ENCODE data around the gene GABRD.

The GABRD gene

GRCh38 chr1:2076826-2077225 is 57.7 kb downstream of the GABRD start:
- TF ChIP-seq, protein P1, sequence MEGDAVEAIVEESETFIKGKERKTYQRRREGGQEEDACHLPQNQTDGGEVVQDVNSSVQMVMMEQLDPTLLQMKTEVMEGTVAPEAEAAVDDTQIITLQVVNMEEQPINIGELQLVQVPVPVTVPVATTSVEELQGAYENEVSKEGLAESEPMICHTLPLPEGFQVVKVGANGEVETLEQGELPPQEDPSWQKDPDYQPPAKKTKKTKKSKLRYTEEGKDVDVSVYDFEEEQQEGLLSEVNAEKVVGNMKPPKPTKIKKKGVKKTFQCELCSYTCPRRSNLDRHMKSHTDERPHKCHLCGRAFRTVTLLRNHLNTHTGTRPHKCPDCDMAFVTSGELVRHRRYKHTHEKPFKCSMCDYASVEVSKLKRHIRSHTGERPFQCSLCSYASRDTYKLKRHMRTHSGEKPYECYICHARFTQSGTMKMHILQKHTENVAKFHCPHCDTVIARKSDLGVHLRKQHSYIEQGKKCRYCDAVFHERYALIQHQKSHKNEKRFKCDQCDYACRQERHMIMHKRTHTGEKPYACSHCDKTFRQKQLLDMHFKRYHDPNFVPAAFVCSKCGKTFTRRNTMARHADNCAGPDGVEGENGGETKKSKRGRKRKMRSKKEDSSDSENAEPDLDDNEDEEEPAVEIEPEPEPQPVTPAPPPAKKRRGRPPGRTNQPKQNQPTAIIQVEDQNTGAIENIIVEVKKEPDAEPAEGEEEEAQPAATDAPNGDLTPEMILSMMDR (conservative IDR thresholded peaks at IDR 0.05; ENCODE audit: low read length): no peak
- TF ChIP-seq EZH2phosphoT487 (IDR thresholded peaks at IDR 0.05; ENCODE audit: borderline replicate concordance): no peak
- H3K27me3 ChIP-seq (ENCODE audit: insufficient read depth, low read length, poor library complexity, severe bottlenecking): no peaks in the 10 kb centered on the region
- no peak overlapping the region for H3K4me2 ChIP-seq (ENCODE audit: low read depth, low read length, poor library complexity, severe bottlenecking)
- H3K4me3 ChIP-seq (ENCODE audit: low read length, poor library complexity, severe bottlenecking): no peak overlapping the region
- H3K36me3 ChIP-seq (ENCODE audit: insufficient read depth, low read length): no peaks in the 10 kb centered on the region
- no peaks in the 10 kb centered on the region for H3K4me1 ChIP-seq (ENCODE audit: insufficient read depth, low read length, poor library complexity, severe bottlenecking)
- H3F3A ChIP-seq (ENCODE audit: low read depth): no peaks in the 10 kb centered on the region
- H3K79me2 ChIP-seq (ENCODE audit: insufficient read depth, low read length): no peaks in the 10 kb centered on the region
- no peaks in the 10 kb centered on the region for H4K20me1 ChIP-seq (ENCODE audit: insufficient read depth, low read length, poor library complexity, severe bottlenecking)
- no peak overlapping the region for H3K9ac ChIP-seq (ENCODE audit: low read depth, low read length, poor library complexity, severe bottlenecking)
- peaks cover 18% of the 10 kb centered on the region; the same call in 1 of the 2 replicates for H3K9me3 ChIP-seq (ENCODE audit: insufficient read depth, low read depth, low read length)
- no peaks in the 10 kb centered on the region for H3K9me2 ChIP-seq (replicated peaks; ENCODE audit: low read depth, low read length)
- no peak overlapping the region for H2AFZ ChIP-seq (ENCODE audit: low read length)

GRCh38 chr1:2078170-2078569 is 59.0 kb downstream of the GABRD start:
- H3K79me2 ChIP-seq (ENCODE audit: insufficient read depth, low read length): no peaks in the 10 kb centered on the region
- no peaks in the 10 kb centered on the region for H4K20me1 ChIP-seq (ENCODE audit: insufficient read depth, low read length, poor library complexity, severe bottlenecking)
- TF ChIP-seq, protein P1 (conservative IDR thresholded peaks at IDR 0.05; ENCODE audit: low read length): no peak
- TF ChIP-seq EZH2phosphoT487 (IDR thresholded peaks at IDR 0.05; ENCODE audit: borderline replicate concordance): no peak
- H3K9ac ChIP-seq (ENCODE audit: low read depth, low read length, poor library complexity, severe bottlenecking): no peak overlapping the region
- peaks cover 18% of the 10 kb centered on the region; the same call in 1 of the 2 replicates for H3K9me3 ChIP-seq (ENCODE audit: insufficient read depth, low read depth, low read length)
- no peaks in the 10 kb centered on the region for H3F3A ChIP-seq (ENCODE audit: low read depth)
- H3K27me3 ChIP-seq (ENCODE audit: insufficient read depth, low read length, poor library complexity, severe bottlenecking): no peaks in the 10 kb centered on the region
- H3K4me3 ChIP-seq (ENCODE audit: low read length, poor library complexity, severe bottlenecking): no peak overlapping the region
- no peak overlapping the region for H2AFZ ChIP-seq (ENCODE audit: low read length)
- no peaks in the 10 kb centered on the region for H3K9me2 ChIP-seq (replicated peaks; ENCODE audit: low read depth, low read length)
- H3K4me2 ChIP-seq (ENCODE audit: low read depth, low read length, poor library complexity, severe bottlenecking): no peak overlapping the region
- no peaks in the 10 kb centered on the region for H3K36me3 ChIP-seq (ENCODE audit: insufficient read depth, low read length)
- H3K4me1 ChIP-seq (ENCODE audit: insufficient read depth, low read length, poor library complexity, severe bottlenecking): no peaks in the 10 kb centered on the region

DNA sequence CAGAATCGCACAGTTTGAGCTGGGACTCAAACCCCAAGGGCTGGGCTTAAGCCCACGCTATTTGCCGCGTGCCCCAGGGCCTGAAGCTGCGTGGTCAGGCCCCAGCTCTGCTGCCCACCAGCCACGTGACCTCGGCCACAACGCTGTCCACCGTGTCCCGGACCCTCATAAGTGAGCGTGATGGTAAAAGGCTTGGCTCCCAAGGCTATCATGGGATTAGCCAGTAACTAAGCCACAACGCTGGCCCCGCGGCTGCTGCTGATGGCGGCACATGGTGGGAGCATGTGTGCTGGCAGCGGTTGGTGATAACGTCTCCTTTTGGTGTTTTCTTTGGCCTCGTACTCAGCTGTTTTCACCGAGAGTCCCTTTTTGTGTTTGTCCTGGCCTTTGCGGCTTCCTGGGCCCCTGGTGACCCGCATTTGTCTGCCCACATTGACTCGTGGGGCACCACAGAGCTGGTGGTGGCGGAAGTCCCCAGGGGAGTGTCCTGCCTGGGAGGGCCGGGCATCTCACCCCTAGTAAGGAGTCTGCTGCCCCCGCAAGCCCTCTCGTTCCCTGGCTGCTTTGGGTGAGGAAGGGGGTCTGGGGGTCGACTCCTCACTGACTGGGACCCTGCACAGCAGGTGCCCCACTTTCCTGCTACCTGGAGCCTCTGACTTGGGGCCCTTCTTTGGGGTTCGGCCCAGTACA is 60.4 kb downstream of the GABRD start:
- Histone ChIP-seq H4K20me1 (ENCODE audit: insufficient read depth, low read length, poor library complexity, severe bottlenecking) (no peaks in the 10 kb centered on the region), H3K9me3 (ENCODE audit: insufficient read depth, low read depth, low read length) (peaks cover 18% of the 10 kb centered on the region; the same call in 1 of the 2 replicates), H3K4me2 (ENCODE audit: low read depth, low read length, poor library complexity, severe bottlenecking) (no peak overlapping the region), H3F3A (ENCODE audit: low read depth) (no peaks in the 10 kb centered on the region), H3K4me1 (ENCODE audit: insufficient read depth, low read length, poor library complexity, severe bottlenecking) (no peaks in the 10 kb centered on the region), H3K79me2 (ENCODE audit: insufficient read depth, low read length) (no peaks in the 10 kb centered on the region), H3K9me2 (replicated peaks; ENCODE audit: low read depth, low read length) (no peaks in the 10 kb centered on the region), H2AFZ (ENCODE audit: low read length) (no peak overlapping the region), H3K4me3 (ENCODE audit: low read length, poor library complexity, severe bottlenecking) (no peak overlapping the region), H3K9ac (ENCODE audit: low read depth, low read length, poor library complexity, severe bottlenecking) (no peak overlapping the region), H3K36me3 (ENCODE audit: insufficient read depth, low read length) (no peaks in the 10 kb centered on the region), H3K27me3 (ENCODE audit: insufficient read depth, low read length, poor library complexity, severe bottlenecking) (no peaks in the 10 kb centered on the region)
- TF ChIP-seq EZH2phosphoT487 (IDR thresholded peaks at IDR 0.05; ENCODE audit: borderline replicate concordance): no peak
- TF ChIP-seq, protein P1 (conservative IDR thresholded peaks at IDR 0.05; ENCODE audit: low read length): no peak
